GM12878 (cell line): ENCODE data around the gene SPTBN1.

ENCODE experiments used
- BHLHE40 ChIP-seq, 2 experiments: fragments of 450-650 bp in 1 of 2; IDR thresholded peaks; 2 replicates each; pipeline ENCODE4 v1.6.1; 2011 to 2017; ENCODE audit warnings: low read depth in 2 of 2, borderline replicate concordance in 1 of 2, improper control_type of control experiment in 1 of 2, low read length in 1 of 2, mild to moderate bottlenecking in 1 of 2
- CHD2 ChIP-seq: IDR thresholded peaks from 2 replicates; pipeline ENCODE4 v1.6.1; 2011; ENCODE audit warnings: low read depth, low read length, improper control_type of control experiment, borderline replicate concordance
- POLR2AphosphoS5 ChIP-seq: IDR thresholded peaks from 2 replicates; pipeline ENCODE4 v1.6.1; 2011; ENCODE audit warnings: mild to moderate bottlenecking, low read length, inconsistent platforms
- RAD21 ChIP-seq: IDR thresholded peaks from 2 replicates; pipeline ENCODE4 v1.6.1; 2011; ENCODE audit warnings: mild to moderate bottlenecking, low read depth, low read length, moderate library complexity; ENCODE audit not compliant: insufficient read depth
- STAT1 ChIP-seq: fragments of 450-650 bp; conservative IDR thresholded peaks from 2 replicates; pipeline ENCODE4 v1.6.1; 2014; ENCODE audit warnings: antibody characterized with exemption, mild to moderate bottlenecking
- ZBTB33 ChIP-seq: fragments of 450-650 bp; IDR thresholded peaks from 2 replicates; pipeline ENCODE4 v1.6.1; 2017; ENCODE audit warnings: mild to moderate bottlenecking
- ZNF274 ChIP-seq: IDR thresholded peaks from one replicate; pipeline ENCODE4 v1.8.0; 2011; ENCODE audit not compliant: insufficient read length, insufficient read depth
- TF ChIP-seq, protein P1 (sequence below): fragments of 150-350 bp; IDR thresholded peaks from 2 replicates; pipeline ENCODE4 v1.6.1; 2014; ENCODE audit warnings: mild to moderate bottlenecking, low read depth, low read length
- TF ChIP-seq, protein P2 (sequence below): IDR thresholded peaks from 2 replicates; pipeline ENCODE4 v1.6.1; 2012; ENCODE audit warnings: low read depth, low read length, improper control_type of control experiment

DNA sequence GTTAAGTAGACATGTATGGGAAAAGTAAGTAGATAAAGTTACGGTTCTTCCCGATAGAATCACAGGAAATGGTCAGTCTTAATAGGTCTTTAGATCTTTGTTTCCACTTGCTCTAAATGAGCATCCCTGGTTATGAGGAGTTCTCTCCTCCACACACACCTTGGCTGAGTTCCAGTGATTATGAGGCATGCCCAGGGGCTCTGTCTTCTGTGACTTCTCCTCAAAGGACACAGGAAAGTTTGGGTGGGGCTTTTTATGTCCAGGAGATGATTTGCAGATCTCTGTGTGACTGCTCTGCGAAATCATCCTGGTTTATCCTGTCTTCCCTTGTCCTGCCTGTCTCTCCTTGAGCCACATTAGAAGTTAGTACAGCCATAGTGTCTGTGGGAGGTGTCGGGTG is 183.5 kb downstream of the SPTBN1 start:
- TF ChIP-seq RAD21, result no peak
- TF ChIP-seq ZNF274, result no peak
- no peak for TF ChIP-seq ZBTB33
- TF ChIP-seq STAT1, result no peak
- no peak for TF ChIP-seq BHLHE40 (IDR thresholded peaks at IDR 0.05; ENCODE audit: borderline replicate concordance in 1 of 2, low read depth in 2 of 2, low read length in 1 of 2)
- no peak for TF ChIP-seq POLR2AphosphoS5
- TF ChIP-seq, protein P1, sequence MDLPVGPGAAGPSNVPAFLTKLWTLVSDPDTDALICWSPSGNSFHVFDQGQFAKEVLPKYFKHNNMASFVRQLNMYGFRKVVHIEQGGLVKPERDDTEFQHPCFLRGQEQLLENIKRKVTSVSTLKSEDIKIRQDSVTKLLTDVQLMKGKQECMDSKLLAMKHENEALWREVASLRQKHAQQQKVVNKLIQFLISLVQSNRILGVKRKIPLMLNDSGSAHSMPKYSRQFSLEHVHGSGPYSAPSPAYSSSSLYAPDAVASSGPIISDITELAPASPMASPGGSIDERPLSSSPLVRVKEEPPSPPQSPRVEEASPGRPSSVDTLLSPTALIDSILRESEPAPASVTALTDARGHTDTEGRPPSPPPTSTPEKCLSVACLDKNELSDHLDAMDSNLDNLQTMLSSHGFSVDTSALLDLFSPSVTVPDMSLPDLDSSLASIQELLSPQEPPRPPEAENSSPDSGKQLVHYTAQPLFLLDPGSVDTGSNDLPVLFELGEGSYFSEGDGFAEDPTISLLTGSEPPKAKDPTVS, result no peak
- no peak for TF ChIP-seq CHD2
- TF ChIP-seq, protein P2, sequence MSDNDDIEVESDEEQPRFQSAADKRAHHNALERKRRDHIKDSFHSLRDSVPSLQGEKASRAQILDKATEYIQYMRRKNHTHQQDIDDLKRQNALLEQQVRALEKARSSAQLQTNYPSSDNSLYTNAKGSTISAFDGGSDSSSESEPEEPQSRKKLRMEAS, result no peak
